ENCODE results near the gene MRPS12. TPM values are rescaled to one million over a fixed set of nuclear protein-coding genes. Genes with fewer than 3 reads are reported as not detected.

The MRPS12 gene
- total and polyA plus RNA-seq, 2 of the 13 experiments (the other 11 are each of a cell fraction or from before 2014, with no cell fraction given), result 27.5 to 54.8 TPM

- ChIA-PET POLR2A (interaction anchor here (1.3 to 1.5 kb wide), 2 partner anchors 22 to 23 kb away, joined by 4 to 10 read pairs; partner anchors contain the start of genes FBXO17, MRPS12 and SARS2), CTCF (ENCODE audit: low intra/inter-chr PET ratio, low total read pairs) (no interaction called here)
- Histone ChIP-seq H3K27me3 (ENCODE audit: control insufficient read depth in 1 of 2, insufficient read depth in 2 of 2, low read length in 2 of 2) (no peaks in the 10 kb centered on the region), H3K4me1 (ENCODE audit: insufficient read depth, low read length) (peaks cover 34% of the 10 kb centered on the region), H3K36me3 (replicated peaks in 1 of 2; ENCODE audit: control insufficient read depth in 1 of 2, insufficient read depth in 2 of 2, low read length in 2 of 2) (peaks cover 1 to 3% of the 10 kb centered on the region in 2 experiments; a peak in 3 of 5 replicates), H2AFZ (ENCODE audit: low read length) (no peak overlapping the region), H3K4me2 (ENCODE audit: low read depth, low read length) (no peak overlapping the region), H3K9me3 (ENCODE audit: low read length) (no peaks in the 10 kb centered on the region), H3K4me3 (replicated peaks in 1 of 3; ENCODE audit: insufficient read depth in 1 of 3, low read depth in 2 of 3, low read length in 3 of 3) (no peak overlapping the region), H3K79me2 (ENCODE audit: insufficient read depth, low read length) (no peaks in the 10 kb centered on the region), H3K9ac (ENCODE audit: insufficient read depth, low read depth, low read length) (no peak overlapping the region), H3K27ac (ENCODE audit: extremely low read length, insufficient read depth, low read length) (no peak overlapping the region), H4K20me1 (ENCODE audit: insufficient read depth, low read length) (peaks cover 8% of the 10 kb centered on the region; the same call in 1 of the 2 replicates)
- no TSS peak for BruUV-seq (replicated peaks)
- FAIRE-seq (no peak), DNase-seq (ENCODE audit: low spot score) (no peak), ATAC-seq (no peak)
- WGBS (ENCODE audit: low lambda C conversion rate), result 89% methylated on average over 4 of the region's 4 CpGs
- in situ Hi-C loops (cut with HindIII; ENCODE audit: extremely low pct_ligation_motif_present, low pct_unique_long_range_greater_than_20kb), result no loop called here
- TF ChIP-seq NONO (IDR thresholded peaks at IDR 0.05), result no peak
- TF ChIP-seq NONO (CRISPR knock-in tag; conservative IDR thresholded peaks at IDR 0.05), result 0 out of 2 replicates have a peak, but pooled peaks have one; percentile 28
- no peak for TF ChIP-seq DNMT3B (CRISPR knock-in tag; conservative IDR thresholded peaks at IDR 0.05)
- TF ChIP-seq ZNF430 (CRISPR knock-in tag; IDR thresholded peaks at IDR 0.05), result 0 out of 2 replicates have a peak, but pooled peaks have one; percentile 16
- intact Hi-C loops (cut with micrococcal nuclease; ENCODE audit: unreplicated experiment), result no loop called here
These were observed 22.9 kb downstream of the MRPS12 start for GRCh38 chr19:38953677-38954076.

GRCh38 chr19:38956264-38956663 lies 25.5 kb downstream of the MRPS12 start:
- H3K36me3 ChIP-seq (replicated peaks in 1 of 2; ENCODE audit: control insufficient read depth in 1 of 2, insufficient read depth in 2 of 2, low read length in 2 of 2), result peaks cover 1 to 3% of the 10 kb centered on the region in 2 experiments; a peak in 2 of 5 replicates
- FAIRE-seq, result no peak
- peaks cover 6% of the 10 kb centered on the region; the same call in 1 of the 2 replicates for H4K20me1 ChIP-seq (ENCODE audit: insufficient read depth, low read length)
- ChIA-PET POLR2A (no interaction called here), CTCF (ENCODE audit: low intra/inter-chr PET ratio, low total read pairs) (no interaction called here)
- BruUV-seq (replicated peaks), result no TSS peak
- no peak overlapping the region for H3K9ac ChIP-seq (ENCODE audit: insufficient read depth, low read depth, low read length)
- no peaks in the 10 kb centered on the region for H3K27me3 ChIP-seq (ENCODE audit: control insufficient read depth in 1 of 2, insufficient read depth in 2 of 2, low read length in 2 of 2)
- H3K9me3 ChIP-seq (ENCODE audit: low read length), result no peaks in the 10 kb centered on the region
- DNase-seq (ENCODE audit: low spot score), result no peak
- H3K4me2 ChIP-seq (ENCODE audit: low read depth, low read length), result no peak overlapping the region
- WGBS (ENCODE audit: low lambda C conversion rate), result 100% methylated on average over 2 of the region's 2 CpGs
- no peak overlapping the region for H3K27ac ChIP-seq (ENCODE audit: extremely low read length, insufficient read depth, low read length)
- ATAC-seq, result no peak
- H3K4me1 ChIP-seq (ENCODE audit: insufficient read depth, low read length), result peaks cover 56% of the 10 kb centered on the region
- in situ Hi-C loops (cut with HindIII; ENCODE audit: extremely low pct_ligation_motif_present, low pct_unique_long_range_greater_than_20kb) (no loop called here), intact Hi-C loops (cut with micrococcal nuclease; ENCODE audit: unreplicated experiment) (no loop called here)
- H2AFZ ChIP-seq (ENCODE audit: low read length), result no peak overlapping the region
- no peaks in the 10 kb centered on the region for H3K79me2 ChIP-seq (ENCODE audit: insufficient read depth, low read length)
- H3K4me3 ChIP-seq (replicated peaks in 1 of 3; ENCODE audit: insufficient read depth in 1 of 3, low read depth in 2 of 3, low read length in 3 of 3), result no peak overlapping the region
- TF ChIP-seq, protein P1, sequence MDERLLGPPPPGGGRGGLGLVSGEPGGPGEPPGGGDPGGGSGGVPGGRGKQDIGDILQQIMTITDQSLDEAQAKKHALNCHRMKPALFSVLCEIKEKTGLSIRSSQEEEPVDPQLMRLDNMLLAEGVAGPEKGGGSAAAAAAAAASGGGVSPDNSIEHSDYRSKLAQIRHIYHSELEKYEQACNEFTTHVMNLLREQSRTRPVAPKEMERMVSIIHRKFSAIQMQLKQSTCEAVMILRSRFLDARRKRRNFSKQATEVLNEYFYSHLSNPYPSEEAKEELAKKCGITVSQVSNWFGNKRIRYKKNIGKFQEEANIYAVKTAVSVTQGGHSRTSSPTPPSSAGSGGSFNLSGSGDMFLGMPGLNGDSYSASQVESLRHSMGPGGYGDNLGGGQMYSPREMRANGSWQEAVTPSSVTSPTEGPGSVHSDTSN (CRISPR knock-in tag; IDR thresholded peaks at IDR 0.05), result no peak
- no peak for TF ChIP-seq ATF5 (CRISPR knock-in tag; IDR thresholded peaks at IDR 0.05; ENCODE audit: low read depth)
- TF ChIP-seq HDAC1 (CRISPR knock-in tag; IDR thresholded peaks at IDR 0.05), result no peak
- TF ChIP-seq, protein P2, sequence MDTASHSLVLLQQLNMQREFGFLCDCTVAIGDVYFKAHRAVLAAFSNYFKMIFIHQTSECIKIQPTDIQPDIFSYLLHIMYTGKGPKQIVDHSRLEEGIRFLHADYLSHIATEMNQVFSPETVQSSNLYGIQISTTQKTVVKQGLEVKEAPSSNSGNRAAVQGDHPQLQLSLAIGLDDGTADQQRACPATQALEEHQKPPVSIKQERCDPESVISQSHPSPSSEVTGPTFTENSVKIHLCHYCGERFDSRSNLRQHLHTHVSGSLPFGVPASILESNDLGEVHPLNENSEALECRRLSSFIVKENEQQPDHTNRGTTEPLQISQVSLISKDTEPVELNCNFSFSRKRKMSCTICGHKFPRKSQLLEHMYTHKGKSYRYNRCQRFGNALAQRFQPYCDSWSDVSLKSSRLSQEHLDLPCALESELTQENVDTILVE (CRISPR knock-in tag; IDR thresholded peaks at IDR 0.05), result no peak
- no peak for TF ChIP-seq ZNF788 (CRISPR knock-in tag; IDR thresholded peaks at IDR 0.05; ENCODE audit: borderline replicate concordance)
- TF ChIP-seq, protein P3, sequence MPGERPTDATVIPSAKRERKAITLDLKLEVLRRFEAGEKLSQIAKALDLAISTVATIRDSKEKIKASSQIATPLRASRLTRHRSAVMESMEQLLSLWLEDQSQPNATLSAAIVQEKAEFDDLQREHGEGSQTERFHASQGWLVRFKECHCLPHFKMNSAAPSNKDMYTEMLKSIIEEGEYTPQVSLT (CRISPR knock-in tag; IDR thresholded peaks at IDR 0.05; ENCODE audit: borderline replicate concordance, low read depth), result no peak
- TF ChIP-seq, protein P4, sequence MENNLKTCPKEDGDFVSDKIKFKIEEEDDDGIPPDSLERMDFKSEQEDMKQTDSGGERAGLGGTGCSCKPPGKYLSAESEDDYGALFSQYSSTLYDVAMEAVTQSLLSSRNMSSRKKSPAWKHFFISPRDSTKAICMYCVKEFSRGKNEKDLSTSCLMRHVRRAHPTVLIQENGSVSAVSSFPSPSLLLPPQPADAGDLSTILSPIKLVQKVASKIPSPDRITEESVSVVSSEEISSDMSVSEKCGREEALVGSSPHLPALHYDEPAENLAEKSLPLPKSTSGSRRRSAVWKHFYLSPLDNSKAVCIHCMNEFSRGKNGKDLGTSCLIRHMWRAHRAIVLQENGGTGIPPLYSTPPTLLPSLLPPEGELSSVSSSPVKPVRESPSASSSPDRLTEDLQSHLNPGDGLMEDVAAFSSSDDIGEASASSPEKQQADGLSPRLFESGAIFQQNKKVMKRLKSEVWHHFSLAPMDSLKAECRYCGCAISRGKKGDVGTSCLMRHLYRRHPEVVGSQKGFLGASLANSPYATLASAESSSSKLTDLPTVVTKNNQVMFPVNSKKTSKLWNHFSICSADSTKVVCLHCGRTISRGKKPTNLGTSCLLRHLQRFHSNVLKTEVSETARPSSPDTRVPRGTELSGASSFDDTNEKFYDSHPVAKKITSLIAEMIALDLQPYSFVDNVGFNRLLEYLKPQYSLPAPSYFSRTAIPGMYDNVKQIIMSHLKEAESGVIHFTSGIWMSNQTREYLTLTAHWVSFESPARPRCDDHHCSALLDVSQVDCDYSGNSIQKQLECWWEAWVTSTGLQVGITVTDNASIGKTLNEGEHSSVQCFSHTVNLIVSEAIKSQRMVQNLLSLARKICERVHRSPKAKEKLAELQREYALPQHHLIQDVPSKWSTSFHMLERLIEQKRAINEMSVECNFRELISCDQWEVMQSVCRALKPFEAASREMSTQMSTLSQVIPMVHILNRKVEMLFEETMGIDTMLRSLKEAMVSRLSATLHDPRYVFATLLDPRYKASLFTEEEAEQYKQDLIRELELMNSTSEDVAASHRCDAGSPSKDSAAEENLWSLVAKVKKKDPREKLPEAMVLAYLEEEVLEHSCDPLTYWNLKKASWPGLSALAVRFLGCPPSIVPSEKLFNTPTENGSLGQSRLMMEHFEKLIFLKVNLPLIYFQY (CRISPR knock-in tag; IDR thresholded peaks at IDR 0.05; ENCODE audit: borderline replicate concordance), result no peak
